Measurements from ENCODE around the gene STPG1.

The STPG1 gene

DNA sequence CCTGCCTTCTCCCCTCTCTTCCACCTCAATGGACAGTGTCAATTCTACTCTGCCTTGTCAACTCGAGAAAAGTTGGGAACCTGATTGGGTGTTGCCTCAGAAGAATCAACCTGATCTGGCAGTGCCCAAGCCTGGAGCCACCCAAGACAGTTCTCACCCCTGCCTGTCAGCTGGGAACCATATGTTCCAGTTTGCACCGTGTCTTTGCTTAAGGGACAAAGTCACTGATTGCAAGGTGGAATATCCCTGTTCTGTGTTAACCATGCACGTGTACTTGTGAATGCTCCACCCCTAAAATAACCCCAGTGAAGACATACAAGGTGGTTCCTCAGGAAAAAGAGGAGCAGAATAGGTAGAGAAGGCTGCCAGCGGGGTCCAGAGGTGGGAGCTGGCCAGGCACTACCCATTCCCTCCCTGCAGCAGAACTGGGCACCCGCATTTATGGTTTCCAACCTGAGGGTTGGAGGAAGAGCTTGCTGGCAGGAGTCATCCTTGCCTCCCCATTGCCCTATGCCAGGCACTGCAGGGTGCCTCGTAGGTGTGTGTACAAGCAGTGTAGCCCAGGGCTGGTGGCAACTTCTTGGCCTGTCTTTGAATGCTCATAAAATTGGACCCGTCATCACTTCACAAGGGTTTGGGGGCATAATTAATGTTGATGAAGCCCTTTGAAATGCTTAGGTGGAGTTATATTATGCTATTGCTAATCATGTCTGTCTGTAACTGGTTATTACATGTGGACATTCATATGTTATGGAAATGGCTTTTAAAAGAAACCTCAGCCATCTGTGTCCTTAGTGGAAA lies 13.4 kb upstream of the STPG1 start:
- DNase-seq = no peak

- DNase-seq = no peak
These were observed 12.3 kb upstream of the STPG1 start for GRCh38 chr1:24425922-24426321.

DNA sequence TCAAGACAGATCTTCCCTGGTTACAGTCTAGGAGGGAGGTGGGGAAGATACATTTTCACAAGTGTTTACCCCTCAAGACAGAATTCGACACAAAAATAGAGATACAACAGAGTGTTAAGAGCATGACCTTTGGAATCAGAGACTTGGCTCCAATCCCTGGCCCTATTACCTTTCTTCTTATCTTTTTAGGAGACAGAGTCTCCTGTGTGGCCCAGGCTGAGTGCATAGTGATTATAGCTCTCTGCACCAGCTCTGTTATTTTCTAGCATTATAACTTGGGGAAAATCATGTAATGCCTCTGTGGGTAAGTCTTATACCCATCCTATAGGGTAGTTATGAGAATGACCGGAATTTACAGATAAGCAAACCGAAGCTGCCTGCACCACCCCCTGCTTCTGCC lies 11.9 kb upstream of the STPG1 start:
- DNase-seq = no peak

- DNase-seq = no peak
These were observed 11.4 kb upstream of the STPG1 start for GRCh38 chr1:24424990-24425389.

GRCh38 chr1:24424207-24424606 lies 10.6 kb upstream of the STPG1 start:
- no peak for DNase-seq

DNA sequence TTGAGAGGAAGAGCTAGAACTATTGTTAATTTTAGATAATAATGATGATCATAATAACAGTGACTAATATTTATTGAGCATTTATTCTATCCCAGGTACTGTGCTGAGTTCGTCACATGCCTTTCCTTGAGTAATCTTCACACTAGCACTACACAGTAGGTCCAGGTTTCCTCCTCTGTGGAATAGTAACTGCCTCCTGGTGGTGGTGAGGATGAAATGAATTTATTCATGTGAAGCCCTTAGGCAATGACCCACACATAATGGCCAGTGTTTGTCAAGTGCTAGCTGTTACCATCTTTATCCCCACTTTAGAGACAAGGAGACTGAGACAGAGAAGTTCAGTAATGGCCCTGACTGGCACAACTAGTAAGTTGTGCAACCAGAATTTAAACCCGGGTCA lies 7.9 kb upstream of the STPG1 start:
- no peak for DNase-seq

DNA sequence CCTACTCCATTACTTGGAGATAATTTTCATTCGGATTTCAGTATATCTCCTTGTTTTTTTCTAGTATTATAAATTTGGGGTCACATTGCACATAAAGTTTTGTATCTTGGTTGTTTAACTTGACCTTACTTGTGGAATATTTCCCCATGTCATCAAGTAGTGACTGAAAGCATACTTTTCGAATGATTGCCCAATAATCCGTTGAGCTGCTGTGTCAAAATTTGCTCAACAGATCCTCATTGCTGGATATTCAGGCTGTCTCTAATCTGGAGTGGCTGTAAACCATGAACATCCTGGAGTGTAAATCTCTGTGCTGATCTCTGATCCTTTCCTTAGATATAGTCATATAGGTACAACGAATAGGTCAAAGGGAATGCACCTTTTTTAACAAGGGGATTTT lies 7.0 kb upstream of the STPG1 start:
- no peak for DNase-seq

DNA sequence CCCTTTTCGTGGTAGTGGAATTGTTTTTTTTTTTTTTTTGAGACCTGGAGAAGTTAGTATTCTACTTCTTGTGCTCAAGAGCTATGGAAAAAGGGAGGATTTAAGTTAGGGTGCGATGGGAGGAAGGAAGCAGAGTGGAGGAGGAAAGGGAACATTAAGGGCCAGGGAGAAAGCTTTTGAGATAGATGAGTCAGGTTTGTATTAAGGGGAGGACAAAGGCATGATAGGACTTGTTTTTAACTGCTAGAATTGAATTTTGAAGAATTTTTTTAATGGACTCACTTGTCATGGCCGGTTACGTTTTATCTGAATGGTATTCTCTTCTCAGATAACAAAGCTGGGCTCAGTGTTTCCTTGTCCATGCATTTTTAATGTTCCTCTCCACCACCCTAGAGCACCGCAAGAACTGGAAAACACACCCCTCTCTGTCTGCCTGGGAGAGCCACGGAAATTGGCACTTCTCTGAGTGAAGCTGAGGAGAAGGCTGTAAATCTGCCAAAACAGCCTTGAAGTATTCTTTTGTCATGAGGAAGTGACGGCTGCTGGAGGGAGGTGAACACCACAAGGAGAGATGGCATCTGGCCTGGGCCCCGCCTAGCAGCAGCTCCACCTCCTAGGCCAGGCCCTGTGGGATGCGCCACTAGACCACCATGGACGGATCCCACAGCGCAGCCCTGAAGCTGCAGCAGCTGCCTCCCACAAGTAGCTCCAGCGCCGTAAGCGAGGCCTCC lies 5.5 kb upstream of the STPG1 start:
- peak in 2 of 6 experiments; percentile 9 to 23 for DNase-seq

DNA sequence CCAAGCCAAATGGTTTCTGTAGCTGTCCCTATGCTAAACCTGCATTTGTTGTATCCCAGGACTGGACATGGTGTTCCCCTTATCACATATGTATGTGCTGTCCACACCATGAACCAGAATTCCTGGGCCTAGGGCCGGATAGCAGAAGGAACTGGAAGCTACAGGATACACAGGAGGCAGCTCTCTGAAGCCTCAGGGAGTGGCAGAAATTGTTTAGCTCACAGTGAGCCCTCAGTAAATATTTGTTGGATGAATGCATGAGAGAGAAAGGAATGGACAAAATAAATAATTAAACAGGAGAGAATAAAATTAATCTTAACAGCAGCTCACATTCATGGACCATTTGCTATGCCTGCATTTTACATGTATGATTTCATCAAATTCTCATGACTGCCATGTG lies 4.1 kb upstream of the STPG1 start:
- no peak for DNase-seq

GRCh38 chr1:24416666-24417391 lies 3.2 kb upstream of the STPG1 start:
- peak in 5 of 6 experiments; percentile 16 to 69 (median 52) for DNase-seq

DNA sequence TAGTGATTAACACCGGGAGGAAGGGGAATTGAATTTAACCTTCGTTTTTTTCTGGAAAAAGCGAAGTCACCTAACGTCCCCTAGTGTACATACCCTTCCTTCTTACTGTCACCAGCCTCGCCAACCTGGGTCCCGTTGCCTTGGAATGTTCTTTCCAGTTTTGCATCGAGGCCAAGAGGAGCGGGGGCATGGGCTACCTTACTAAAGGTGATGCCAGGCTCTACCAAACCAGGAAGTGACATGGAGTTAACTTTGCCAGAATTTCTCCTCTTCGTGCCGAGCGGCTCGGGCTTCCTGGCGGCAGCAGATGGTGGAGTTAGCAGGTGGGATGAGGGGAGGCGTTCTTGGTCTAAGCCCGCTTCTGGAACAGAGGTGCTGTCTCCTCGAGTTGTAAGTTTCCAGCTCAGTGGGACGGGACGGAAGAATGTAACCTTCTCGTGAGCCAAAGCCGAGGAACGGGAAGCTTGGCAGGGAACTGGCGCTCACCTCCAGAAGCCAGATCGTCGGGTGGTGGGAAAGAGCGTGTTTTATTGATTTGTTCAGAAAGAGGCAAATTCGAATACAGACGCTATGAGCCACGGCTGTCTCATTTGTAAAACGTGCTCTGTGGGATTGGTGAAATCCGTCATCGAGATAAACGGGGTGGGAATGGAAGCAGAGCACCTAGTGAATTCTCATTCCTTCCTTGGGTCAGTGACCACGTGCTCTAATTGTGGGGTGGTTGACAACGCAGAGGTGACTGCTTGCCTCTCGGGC lies 2.5 kb upstream of the STPG1 start:
- no peak for DNase-seq

- peak; percentile 92 to 98 (median 96) for DNase-seq
These were observed 1.8 kb upstream of the STPG1 start, which contains the start of gene NIPAL3 for GRCh38 chr1:24415334-24415909. TSS of gene NIPAL3 (plus strand) at chr1:24415802. CDS start at chr1:24419548, 3,746 bp downstream.

- DNase-seq = peak in 1 of 6 experiments; percentile 55
These were observed 1.3 kb upstream of the STPG1 start for GRCh38 chr1:24414775-24415333.

GRCh38 chr1:24412408-24412807 lies 1.2 kb downstream of the STPG1 start:
- DNase-seq = no peak

DNA sequence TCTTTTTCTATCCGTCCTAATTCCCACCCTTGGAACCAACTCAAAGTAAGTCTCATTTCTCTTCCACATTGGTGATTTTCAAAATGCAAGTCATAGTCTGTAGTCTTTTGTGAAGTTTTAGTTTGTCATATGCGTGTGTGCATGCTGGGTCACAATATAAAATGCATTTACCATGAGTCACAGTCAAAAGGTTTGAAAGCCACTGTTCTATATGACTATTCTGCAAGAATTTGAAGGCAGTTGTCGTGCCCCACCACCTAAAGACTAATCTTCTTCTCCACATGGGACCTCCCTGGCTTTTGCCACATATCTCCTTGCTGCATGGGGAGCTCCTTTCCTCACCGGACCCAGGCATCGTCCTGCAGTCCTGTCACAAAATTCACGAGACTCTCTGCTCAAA lies 1.6 kb downstream of the STPG1 start:
- DNase-seq = no peak

DNA sequence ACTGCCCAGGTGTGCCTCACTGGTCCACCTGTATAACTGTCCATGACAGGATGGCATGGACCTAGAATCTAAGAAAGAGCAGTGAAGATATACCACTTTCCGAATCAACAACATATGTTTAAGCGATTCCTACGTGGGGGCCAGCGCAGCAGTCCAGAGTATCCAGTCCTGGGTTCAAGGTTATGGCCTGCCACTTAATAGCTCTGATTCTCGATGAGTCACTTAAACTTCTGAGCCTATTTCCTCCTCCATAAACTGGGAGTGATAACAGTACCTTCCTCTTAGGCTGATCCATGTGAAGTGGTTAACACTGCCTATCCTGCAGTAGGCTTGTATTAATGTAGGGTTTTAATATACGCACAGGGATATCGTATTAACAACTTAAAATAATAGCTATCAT lies 2.8 kb downstream of the STPG1 start:
- DNase-seq = no peak

DNA sequence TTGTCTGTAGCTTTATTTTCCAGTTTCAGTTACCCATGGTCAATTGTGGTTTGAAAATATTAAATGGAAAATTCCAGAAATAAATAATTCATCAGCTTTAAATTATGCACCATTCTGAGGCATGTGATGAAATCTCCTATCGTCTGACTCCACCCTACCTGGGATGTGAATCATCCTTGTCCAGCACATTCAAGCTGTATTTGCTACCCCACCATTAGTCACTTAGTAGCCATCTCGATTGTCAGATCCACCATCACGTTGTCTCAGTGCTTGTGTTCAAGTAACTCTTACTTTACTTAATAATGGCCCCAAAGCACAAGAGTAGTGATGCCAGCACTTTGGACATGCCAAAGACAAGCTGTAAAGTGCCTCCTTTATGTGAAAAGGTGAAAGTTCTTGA lies 4.0 kb downstream of the STPG1 start:
- DNase-seq = no peak

DNA sequence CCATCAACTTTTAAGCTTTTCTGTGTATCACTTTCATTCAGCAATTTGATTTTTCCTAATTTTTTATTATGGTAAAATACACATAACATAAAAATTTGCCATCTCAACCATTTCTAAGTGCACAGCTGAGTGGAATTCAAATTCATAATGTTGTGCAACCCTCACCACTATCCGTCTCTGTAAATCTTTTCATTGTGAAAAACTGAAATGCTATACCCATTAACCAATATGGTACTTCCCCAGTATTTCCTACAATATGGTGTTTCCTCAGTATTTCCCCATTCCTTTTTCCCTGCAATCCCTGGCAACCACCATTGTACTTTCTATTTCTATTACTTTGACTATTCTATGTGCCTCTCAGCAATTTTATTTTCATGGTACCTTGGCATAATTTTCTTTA lies 6.8 kb downstream of the STPG1 start:
- DNase-seq = no peak

- DNase-seq = no peak
These were observed 9.8 kb downstream of the STPG1 start for GRCh38 chr1:24403806-24404205.

- no peak for DNase-seq
These were observed 13.5 kb downstream of the STPG1 start for GRCh38 chr1:24400065-24400464.

DNA sequence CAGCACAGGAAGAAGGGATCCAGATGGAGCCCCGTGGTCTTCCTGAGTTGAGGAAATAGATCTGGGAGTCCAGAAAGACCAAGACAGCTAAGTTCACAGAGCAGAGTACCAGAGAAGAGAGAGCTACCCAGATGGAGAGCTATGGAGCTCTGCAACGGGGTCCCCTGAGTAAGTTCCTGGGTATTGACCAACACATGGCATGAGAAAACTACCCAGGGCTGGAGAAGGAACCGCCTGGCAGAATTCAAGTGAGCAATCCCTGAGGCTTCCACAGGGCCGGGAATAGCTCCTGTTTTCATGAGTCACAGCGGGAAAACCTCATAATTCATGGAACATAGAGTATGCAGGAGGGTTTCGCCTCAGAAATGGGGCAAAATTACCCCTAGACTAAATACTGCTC lies 19.7 kb downstream of the STPG1 start:
- DNase-seq = no peak

Data from stimulated activated naive CD4-positive, alpha-beta T cell (primary cell).